H1 (cell line): ENCODE data around the gene IL32. TPM values are rescaled to one million over a fixed set of nuclear protein-coding genes. Genes with fewer than 3 reads are reported as not detected.

Experiments
- CTCF ChIA-PET: fragments of 300-600 bp; sonication (Branson Sonifier 250); formaldehyde crosslinking; loops from one replicate; lab custom pipeline; 2021; ENCODE audit not compliant: partially characterized antibody; lab: Charles Lee
- POLR2A ChIA-PET: fragments of 300-600 bp; sonication (Branson Sonifier 250); formaldehyde crosslinking; loops from one replicate; lab custom pipeline; 2021; ENCODE audit warnings: inconsistent platforms; ENCODE audit not compliant: partially characterized antibody; lab: Charles Lee
- DNase-seq, 2 experiments: peaks; one replicate each; pipeline versions ENCODE4 v3.0.0 to v3.0.0-alpha.2; 2010 to 2022; ENCODE audit warnings: low spot score in 2 of 2, low read depth in 1 of 2, mixed read lengths in 1 of 2
- FAIRE-seq: peaks from 2 replicates; lab custom pipeline; 2011; peaks lifted over from hg19 to GRCh38; lab: Jason Lieb, UNC
- H2AFZ ChIP-seq: 2 replicates; pipeline ENCODE4 v1.8.1; 2012; ENCODE audit warnings: low read length, inconsistent platforms
- H2AK5ac ChIP-seq: 2 replicates; pipeline ENCODE4 v1.6.1; 2013; ENCODE audit warnings: low read depth, low read length
- H2BK120ac ChIP-seq: replicated peaks from 2 replicates; pipeline ENCODE3; 2013; ENCODE audit warnings: low read depth, low read length, inconsistent platforms
- H2BK12ac ChIP-seq: 2 replicates; pipeline ENCODE4 v1.6.1; 2013; ENCODE audit warnings: low read depth, low read length
- H2BK15ac ChIP-seq: 2 replicates; pipeline ENCODE4 v1.6.1; 2013; ENCODE audit warnings: low read length
- H2BK20ac ChIP-seq: 2 replicates; pipeline ENCODE4 v1.6.1; 2013; ENCODE audit warnings: low read length
- H2BK5ac ChIP-seq: 2 replicates; pipeline ENCODE4 v1.6.1; 2013; ENCODE audit warnings: low read depth, low read length
- H3K14ac ChIP-seq: 2 replicates; pipeline ENCODE4 v1.6.1; 2013; ENCODE audit warnings: inconsistent platforms; ENCODE audit not compliant: insufficient read length
- H3K18ac ChIP-seq: 2 replicates; pipeline ENCODE4 v1.6.1; 2013; ENCODE audit warnings: low read length; ENCODE audit errors: extremely low read depth
- H3K23ac ChIP-seq: 2 replicates; pipeline ENCODE4 v1.6.1; 2013; ENCODE audit warnings: inconsistent platforms; ENCODE audit not compliant: insufficient read length
- H3K23me2 ChIP-seq: 2 replicates; pipeline ENCODE4 v1.6.1; 2013; ENCODE audit warnings: low read depth, low read length
- H3K27ac ChIP-seq: 2 replicates; pipeline ENCODE4 v1.6.1; 2011; ENCODE audit warnings: low read depth, low read length, inconsistent platforms
- H3K27me3 ChIP-seq, 4 experiments: replicated peaks in 1 of 4; 1 replicate in 1 of 4; 2 replicates in 3 of 4; pipeline versions ENCODE4 v1.6.1 to v1.8.1; 2011 to 2013; ENCODE audit warnings: low read length in 3 of 4, mild to moderate bottlenecking in 3 of 4, inconsistent platforms in 2 of 4, mixed read lengths in 2 of 4, moderate library complexity in 1 of 4; ENCODE audit not compliant: control insufficient read depth in 3 of 4, insufficient read depth in 3 of 4; ENCODE audit errors: extremely low read depth in 1 of 4
- H3K36me3 ChIP-seq, 4 experiments: 2 replicates each; pipeline versions ENCODE4 v1.6.1 to v1.8.1; 2011 to 2013; ENCODE audit warnings: mild to moderate bottlenecking in 4 of 4, low read length in 3 of 4, moderate library complexity in 2 of 4, control low read depth in 1 of 4, inconsistent platforms in 1 of 4; ENCODE audit not compliant: insufficient read depth in 4 of 4, control insufficient read depth in 2 of 4
- H3K4ac ChIP-seq: replicated peaks from 2 replicates; pipeline ENCODE3; 2013; ENCODE audit warnings: low read length, low read depth, mixed read lengths, inconsistent platforms; ENCODE audit not compliant: insufficient read length
- H3K4me1 ChIP-seq, 4 experiments: replicated peaks in 1 of 4; 1 replicate in 1 of 4; 2 replicates in 3 of 4; pipeline versions ENCODE4 v1.6.1 to v1.8.1; 2011 to 2013; ENCODE audit warnings: low read length in 3 of 4, inconsistent platforms in 2 of 4, mixed read lengths in 1 of 4; ENCODE audit not compliant: insufficient read depth in 4 of 4, control insufficient read depth in 3 of 4
- H3K4me2 ChIP-seq, 2 experiments: 2 replicates each; pipeline versions ENCODE4 v1.6.1 to v1.8.1; 2011 to 2013; ENCODE audit warnings: low read depth in 2 of 2, low read length in 2 of 2, control low read depth in 1 of 2, inconsistent platforms in 1 of 2, mild to moderate bottlenecking in 1 of 2; ENCODE audit not compliant: insufficient read depth in 1 of 2
- H3K4me3 ChIP-seq, 4 experiments: fragments of 200-600, 300-600 bp in 1 of 4; sonication (generic), shearing (Covaris generic), sonication (Bioruptor Twin) in 1 of 4; 2 replicates each; pipeline versions ENCODE4 v1.5.1 to v1.8.1; 2011 to 2016; ENCODE audit warnings: low read length in 4 of 4, low read depth in 3 of 4, control low read depth in 2 of 4, inconsistent platforms in 2 of 4, mild to moderate bottlenecking in 2 of 4, mixed read lengths in 1 of 4, moderate library complexity in 1 of 4; ENCODE audit not compliant: insufficient read depth in 2 of 4; ENCODE audit errors: extremely low read depth in 1 of 4
- H3K56ac ChIP-seq: replicated peaks from 2 replicates; pipeline ENCODE3; 2013; ENCODE audit warnings: low read depth, mild to moderate bottlenecking, mixed read lengths, low read length, inconsistent platforms; ENCODE audit not compliant: insufficient read length
- H3K79me1 ChIP-seq: 2 replicates; pipeline ENCODE4 v1.6.1; 2013; ENCODE audit warnings: low read depth, low read length, control low read depth
- H3K79me2 ChIP-seq, 2 experiments: 2 replicates each; pipeline versions ENCODE4 v1.6.1 to v1.8.1; 2012 to 2013; ENCODE audit warnings: low read length in 2 of 2, mild to moderate bottlenecking in 2 of 2, inconsistent platforms in 1 of 2; ENCODE audit not compliant: insufficient read depth in 2 of 2, control insufficient read depth in 1 of 2
- H3K9ac ChIP-seq, 4 experiments: replicated peaks in 1 of 4; 1 replicate in 1 of 4; 2 replicates in 3 of 4; pipeline versions ENCODE4 v1.6.1 to v1.8.1; 2011 to 2013; ENCODE audit warnings: low read depth in 3 of 4, low read length in 3 of 4, control low read depth in 2 of 4, mild to moderate bottlenecking in 2 of 4, moderate library complexity in 2 of 4, inconsistent platforms in 1 of 4; ENCODE audit errors: extremely low read depth in 1 of 4
- H3K9me3 ChIP-seq, 2 experiments: 2 replicates each; pipeline versions ENCODE4 v1.6.1 to v1.8.1; 2012 to 2013; ENCODE audit warnings: mild to moderate bottlenecking in 2 of 2, moderate library complexity in 2 of 2, control low read depth in 1 of 2, inconsistent platforms in 1 of 2, low read depth in 1 of 2, low read length in 1 of 2, mixed read lengths in 1 of 2; ENCODE audit not compliant: insufficient read depth in 2 of 2
- H4K20me1 ChIP-seq, 2 experiments: replicated peaks in 1 of 2; 2 replicates each; pipeline versions ENCODE3 to v1.8.1; 2011 to 2013; ENCODE audit warnings: inconsistent platforms in 2 of 2, low read length in 2 of 2, mild to moderate bottlenecking in 1 of 2; ENCODE audit not compliant: insufficient read depth in 2 of 2, control insufficient read depth in 1 of 2
- H4K5ac ChIP-seq: 2 replicates; pipeline ENCODE4 v1.6.1; 2013; ENCODE audit warnings: low read length, low read depth, mixed read lengths, inconsistent platforms; ENCODE audit not compliant: insufficient read length
- H4K8ac ChIP-seq: 2 replicates; pipeline ENCODE4 v1.8.0; 2013; ENCODE audit warnings: mild to moderate bottlenecking, moderate library complexity, low read length, inconsistent platforms; ENCODE audit not compliant: insufficient read depth; ENCODE audit errors: extremely low read depth
- H4K91ac ChIP-seq: replicated peaks from 2 replicates; pipeline ENCODE3; 2013; ENCODE audit warnings: low read length, mixed read lengths, inconsistent platforms; ENCODE audit not compliant: insufficient read length
- ASH2L ChIP-seq: fragments of 200-600, 300-600 bp; sonication (generic); IDR thresholded peaks from one replicate; pipeline ENCODE4 v1.7.1; 2017; ENCODE audit warnings: low read length
- BRCA1 ChIP-seq: IDR thresholded peaks from 2 replicates; pipeline ENCODE4 v1.6.1; 2012; ENCODE audit warnings: low read depth, low read length, improper control_type of control experiment
- EGR1 ChIP-seq: IDR thresholded peaks from 2 replicates; pipeline ENCODE4 v1.6.1; 2011; ENCODE audit warnings: low read depth, low read length, borderline replicate concordance
- HDAC2 ChIP-seq, 2 experiments: fragments of 300-600 bp in 1 of 2; sonication (generic) in 1 of 2; IDR thresholded peaks; 2 replicates each; pipeline ENCODE4 v1.6.1; 2011 to 2012; ENCODE audit warnings: low read depth in 2 of 2, low read length in 2 of 2, mild to moderate bottlenecking in 2 of 2, moderate library complexity in 2 of 2, borderline replicate concordance in 1 of 2, inconsistent platforms in 1 of 2
- HDAC6 ChIP-seq: IDR thresholded peaks from one replicate; pipeline ENCODE4 v1.7.1; 2012; ENCODE audit warnings: low read depth, mild to moderate bottlenecking, inconsistent platforms, low read length, moderate library complexity
- NRF1 ChIP-seq: IDR thresholded peaks from 2 replicates; pipeline ENCODE4 v1.6.1; 2011; ENCODE audit warnings: mild to moderate bottlenecking, low read depth, low read length, improper control_type of control experiment
- POLR2AphosphoS5 ChIP-seq: IDR thresholded peaks from 2 replicates; pipeline ENCODE4 v1.6.1; 2011; ENCODE audit warnings: low read depth, low read length
- RFX5 ChIP-seq: IDR thresholded peaks from 2 replicates; pipeline ENCODE4 v1.6.1; 2011; ENCODE audit warnings: low read depth, low read length, improper control_type of control experiment, borderline replicate concordance
- SIRT6 ChIP-seq: IDR thresholded peaks from one replicate; pipeline ENCODE4 v1.7.1; 2012; ENCODE audit warnings: low read length, inconsistent platforms
- SP1 ChIP-seq: IDR thresholded peaks from 2 replicates; pipeline ENCODE4 v1.6.1; 2011; ENCODE audit warnings: low read depth, low read length
- SUZ12 ChIP-seq: fragments of 200-600 bp; sonication (generic); IDR thresholded peaks from 2 replicates; pipeline ENCODE4 v1.6.1; 2012; ENCODE audit warnings: mild to moderate bottlenecking, inconsistent platforms, low read length, moderate library complexity, mixed read lengths
- TCF12 ChIP-seq: IDR thresholded peaks from 2 replicates; pipeline ENCODE4 v1.6.1; 2011; ENCODE audit warnings: low read depth, mild to moderate bottlenecking, low read length
- WGBS, 2 experiments: shearing (Covaris generic) in 1 of 2; methylation state at CpG; one replicate each; pipeline versions ENCODE4 v1.1.6 to v1.1.7; 2013 to 2015; ENCODE audit warnings: low lambda C conversion rate in 2 of 2, mixed read lengths in 2 of 2, inconsistent platforms in 1 of 2, low coverage in 1 of 2, missing lambda C conversion rate in 1 of 2; ENCODE audit not compliant: insufficient replicate concordance in 2 of 2, insufficient coverage in 1 of 2, insufficient read length in 1 of 2; ENCODE audit errors: extremely low coverage in 1 of 2, missing lambda C conversion rate in 1 of 2; 5-methylcytosine and 5-hydroxymethylcytosine counted together
- polyA plus RNA-seq, 7 experiments: library from polyadenylated mRNA; depleted of rRNA in 3 of 7; stranded (reverse) in 5 of 7; unstranded in 2 of 7; fragments of >200 nt in 5 of 7; fragments of 200-250 nt in 2 of 7; gene quantifications; 1 replicate in 5 of 7; 2 replicates in 1 of 7; 4 replicates in 1 of 7; pipeline versions ENCODE4 v1.2.1 to v1.2.3, GENCODE V29; 2011 to 2013; ENCODE audit warnings: missing spikeins in 2 of 7, mixed read lengths in 2 of 7
- total RNA-seq: library from RNA; stranded (reverse); fragmentation: NEBNext Ultra II Directional; extraction: Animal tissue kit (Norgen Biotek cat#: 25700); gene quantifications from 2 replicates; pipeline ENCODE4 v1.2.1, GENCODE V29; 2021
- TF ChIP-seq, protein P1 (sequence below): IDR thresholded peaks from 2 replicates; pipeline ENCODE4 v1.6.1; 2012; ENCODE audit warnings: inconsistent platforms
- TF ChIP-seq, protein P2 (sequence below): IDR thresholded peaks from 2 replicates; pipeline ENCODE4 v1.6.1; 2011; ENCODE audit warnings: low read depth, mild to moderate bottlenecking, low read length; ENCODE audit not compliant: insufficient read depth

Gene IL32
- total and polyA plus RNA-seq, 2 of the 8 experiments (the other 6 are each of a cell fraction or from before 2014, with no cell fraction given) = 2.7 to 5.0 TPM

DNA sequence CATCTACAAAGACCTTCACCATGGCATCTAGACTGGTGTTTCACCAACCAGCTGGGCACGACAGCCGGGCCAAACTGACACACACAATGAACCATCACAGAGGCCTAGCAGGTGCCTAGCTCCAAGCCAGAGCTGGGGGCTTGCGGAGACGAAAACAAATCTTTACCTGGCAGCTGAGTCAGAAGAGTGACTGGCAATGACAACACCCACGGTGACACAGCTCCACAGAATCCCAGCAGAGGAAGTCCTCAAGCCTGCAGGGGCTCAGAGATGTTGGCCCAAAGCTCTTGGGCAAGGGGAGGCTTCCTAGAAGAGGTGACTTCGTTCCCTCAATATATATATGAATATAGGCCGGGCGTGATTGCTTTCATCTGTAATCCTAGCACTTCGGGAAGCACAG is 13.9 kb upstream of the IL32 start:
- Histone ChIP-seq H3K27ac (no peak overlapping the region), H2BK120ac (no peak overlapping the region), H2BK15ac (no peak overlapping the region), H3K36me3 (no peaks in the 10 kb centered on the region; a peak in 1 of 8 replicates), H3K18ac (no peak overlapping the region; the same call in 1 of the 2 replicates), H4K20me1 (peaks cover under 1 to 18% of the 10 kb centered on the region in 2 experiments), H3K4me2 (no peak overlapping the region), H3K27me3 (peaks cover 0 to 8% (median 3%) of the 10 kb centered on the region in 4 experiments; a peak in 6 of 7 replicates), H4K91ac (no peak overlapping the region), H3K23ac (no peak overlapping the region), H3K9ac (no peak overlapping the region), H2BK20ac (no peak overlapping the region), H2AFZ (no peak overlapping the region), H3K23me2 (peaks cover 6% of the 10 kb centered on the region; the same call in 1 of the 2 replicates), H3K14ac (no peak overlapping the region), H3K9me3 (no peaks in the 10 kb centered on the region), H4K5ac (no peak overlapping the region), H2BK5ac (no peak overlapping the region), H3K4me1 (peaks cover 0 to 7% (median 4%) of the 10 kb centered on the region in 4 experiments; a peak in 3 of 7 replicates), H2AK5ac (no peak overlapping the region), H3K79me2 (no peaks in the 10 kb centered on the region), H2BK12ac (no peak overlapping the region), H3K56ac (no peak overlapping the region), H4K8ac (no peak overlapping the region), H3K4me3 (no peak overlapping the region), H3K79me1 (no peaks in the 10 kb centered on the region), H3K4ac (no peak overlapping the region)
- ChIA-PET CTCF (interaction anchor here (0.9 to 7.4 kb wide), 5 partner anchors 8 to 26 kb away, joined by 3 to 117 read pairs (median 7); no protein-coding TSS in a partner anchor), POLR2A (interaction anchor here (0.7 to 6.1 kb wide), 9 partner anchors 13 to 82 kb away, joined by 3 to 94 read pairs (median 4); partner anchors contain the start of genes HCFC1R1, PAQR4, THOC6 and TNFRSF12A)
- no peak for DNase-seq
- 82% methylated on average over 9 of the region's 9 CpGs; no CpG with 5 or more reads in 1 of the 2 experiments for WGBS, 2 experiments
- no peak for FAIRE-seq
- TF ChIP-seq EGR1 (no peak), SUZ12 (no peak), RFX5 (no peak), SP1 (no peak), BRCA1 (no peak), SIRT6 (no peak), TCF12 (no peak), HDAC2 (IDR thresholded peaks at IDR 0.05; ENCODE audit: borderline replicate concordance in 1 of 2, low read depth in 2 of 2, low read length in 2 of 2) (no peak), NRF1 (no peak), HDAC6 (no peak), POLR2AphosphoS5 (no peak), ASH2L (no peak)
- TF ChIP-seq, protein P1, sequence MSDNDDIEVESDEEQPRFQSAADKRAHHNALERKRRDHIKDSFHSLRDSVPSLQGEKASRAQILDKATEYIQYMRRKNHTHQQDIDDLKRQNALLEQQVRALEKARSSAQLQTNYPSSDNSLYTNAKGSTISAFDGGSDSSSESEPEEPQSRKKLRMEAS = no peak
- TF ChIP-seq, protein P2, sequence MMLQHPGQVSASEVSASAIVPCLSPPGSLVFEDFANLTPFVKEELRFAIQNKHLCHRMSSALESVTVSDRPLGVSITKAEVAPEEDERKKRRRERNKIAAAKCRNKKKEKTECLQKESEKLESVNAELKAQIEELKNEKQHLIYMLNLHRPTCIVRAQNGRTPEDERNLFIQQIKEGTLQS = no peak
